ENCODE measurements around the gene DDX24.

- TF ChIP-seq EZH2phosphoT487 (IDR thresholded peaks at IDR 0.05; ENCODE audit: insufficient read depth, low read depth): no peak
- no peak for TF ChIP-seq EZH2 (IDR thresholded peaks at IDR 0.05; ENCODE audit: insufficient read depth, poor library complexity, severe bottlenecking)
These were observed 46.1 kb downstream of the DDX24 start for GRCh38 chr14:94034886-94035285.
